ENCODE measurements around the gene ATOSB. TPM values are rescaled to one million over a fixed set of nuclear protein-coding genes. Genes with fewer than 3 reads are reported as not detected.
A peak's percentile ranks its signal among the peaks of the same experiment; 100 is the strongest.

ATOSB gene
- total and polyA plus RNA-seq, 2 experiments from 2014 or later, result 2.3 to 6.1 TPM

DNA sequence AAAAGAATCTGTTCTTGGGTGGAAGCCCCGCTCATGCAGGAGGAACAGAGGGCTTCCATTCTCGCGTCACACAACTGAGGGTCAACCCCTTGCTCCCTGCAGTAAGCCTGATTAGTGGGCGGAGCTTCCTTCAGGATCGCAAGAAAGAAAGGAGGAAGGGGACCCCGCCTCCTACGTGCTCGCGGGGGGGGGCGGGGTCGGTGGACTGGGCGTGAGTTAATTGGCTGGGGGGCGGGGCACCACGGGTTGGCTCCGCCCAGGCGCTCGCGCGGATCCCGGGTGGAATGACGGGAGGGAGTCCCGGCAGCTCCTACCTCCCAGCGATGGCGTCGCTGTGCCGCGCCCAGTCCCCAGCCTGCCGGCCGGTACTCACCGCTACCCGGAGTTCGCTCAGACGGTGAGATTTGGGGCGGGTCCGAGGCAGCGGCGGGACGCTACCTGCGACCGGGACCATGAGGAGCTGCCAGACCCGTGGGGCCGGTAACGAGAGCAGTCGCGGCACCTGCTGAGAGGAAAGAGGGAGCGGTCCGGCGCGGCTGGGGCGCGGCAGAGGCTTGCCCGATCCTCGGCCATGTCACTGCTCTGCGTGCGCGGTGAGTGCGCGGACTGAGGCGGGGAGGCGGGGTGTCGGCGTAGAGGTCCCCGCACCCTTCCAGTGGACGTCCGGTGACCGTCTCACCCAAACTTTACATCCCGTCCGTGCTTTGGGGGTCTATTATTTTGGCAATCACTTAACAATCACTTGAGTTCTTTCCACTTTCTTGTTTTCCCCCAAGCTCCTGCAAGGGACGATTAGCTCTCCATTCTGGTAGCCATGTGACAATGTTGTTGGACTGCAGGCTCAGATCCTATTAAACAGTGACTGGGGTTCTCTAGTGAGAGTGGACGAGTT is 46.3 kb upstream of the ATOSB start, which contains the start of gene UNC13B (continued):
- no peak for TF ChIP-seq STAT1 (IDR thresholded peaks at IDR 0.05; ENCODE audit: unreplicated experiment)
- TF ChIP-seq JUNB (IDR thresholded peaks at IDR 0.05; ENCODE audit: unreplicated experiment), result no peak
- no peak for TF ChIP-seq EZH2phosphoT487 (IDR thresholded peaks at IDR 0.05; ENCODE audit: unreplicated experiment)
- TF ChIP-seq, protein P1, sequence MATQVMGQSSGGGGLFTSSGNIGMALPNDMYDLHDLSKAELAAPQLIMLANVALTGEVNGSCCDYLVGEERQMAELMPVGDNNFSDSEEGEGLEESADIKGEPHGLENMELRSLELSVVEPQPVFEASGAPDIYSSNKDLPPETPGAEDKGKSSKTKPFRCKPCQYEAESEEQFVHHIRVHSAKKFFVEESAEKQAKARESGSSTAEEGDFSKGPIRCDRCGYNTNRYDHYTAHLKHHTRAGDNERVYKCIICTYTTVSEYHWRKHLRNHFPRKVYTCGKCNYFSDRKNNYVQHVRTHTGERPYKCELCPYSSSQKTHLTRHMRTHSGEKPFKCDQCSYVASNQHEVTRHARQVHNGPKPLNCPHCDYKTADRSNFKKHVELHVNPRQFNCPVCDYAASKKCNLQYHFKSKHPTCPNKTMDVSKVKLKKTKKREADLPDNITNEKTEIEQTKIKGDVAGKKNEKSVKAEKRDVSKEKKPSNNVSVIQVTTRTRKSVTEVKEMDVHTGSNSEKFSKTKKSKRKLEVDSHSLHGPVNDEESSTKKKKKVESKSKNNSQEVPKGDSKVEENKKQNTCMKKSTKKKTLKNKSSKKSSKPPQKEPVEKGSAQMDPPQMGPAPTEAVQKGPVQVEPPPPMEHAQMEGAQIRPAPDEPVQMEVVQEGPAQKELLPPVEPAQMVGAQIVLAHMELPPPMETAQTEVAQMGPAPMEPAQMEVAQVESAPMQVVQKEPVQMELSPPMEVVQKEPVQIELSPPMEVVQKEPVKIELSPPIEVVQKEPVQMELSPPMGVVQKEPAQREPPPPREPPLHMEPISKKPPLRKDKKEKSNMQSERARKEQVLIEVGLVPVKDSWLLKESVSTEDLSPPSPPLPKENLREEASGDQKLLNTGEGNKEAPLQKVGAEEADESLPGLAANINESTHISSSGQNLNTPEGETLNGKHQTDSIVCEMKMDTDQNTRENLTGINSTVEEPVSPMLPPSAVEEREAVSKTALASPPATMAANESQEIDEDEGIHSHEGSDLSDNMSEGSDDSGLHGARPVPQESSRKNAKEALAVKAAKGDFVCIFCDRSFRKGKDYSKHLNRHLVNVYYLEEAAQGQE (IDR thresholded peaks at IDR 0.05; ENCODE audit: unreplicated experiment), result no peak
- TF ChIP-seq NANOG (IDR thresholded peaks at IDR 0.05; ENCODE audit: borderline replicate concordance), result no peak

DNA sequence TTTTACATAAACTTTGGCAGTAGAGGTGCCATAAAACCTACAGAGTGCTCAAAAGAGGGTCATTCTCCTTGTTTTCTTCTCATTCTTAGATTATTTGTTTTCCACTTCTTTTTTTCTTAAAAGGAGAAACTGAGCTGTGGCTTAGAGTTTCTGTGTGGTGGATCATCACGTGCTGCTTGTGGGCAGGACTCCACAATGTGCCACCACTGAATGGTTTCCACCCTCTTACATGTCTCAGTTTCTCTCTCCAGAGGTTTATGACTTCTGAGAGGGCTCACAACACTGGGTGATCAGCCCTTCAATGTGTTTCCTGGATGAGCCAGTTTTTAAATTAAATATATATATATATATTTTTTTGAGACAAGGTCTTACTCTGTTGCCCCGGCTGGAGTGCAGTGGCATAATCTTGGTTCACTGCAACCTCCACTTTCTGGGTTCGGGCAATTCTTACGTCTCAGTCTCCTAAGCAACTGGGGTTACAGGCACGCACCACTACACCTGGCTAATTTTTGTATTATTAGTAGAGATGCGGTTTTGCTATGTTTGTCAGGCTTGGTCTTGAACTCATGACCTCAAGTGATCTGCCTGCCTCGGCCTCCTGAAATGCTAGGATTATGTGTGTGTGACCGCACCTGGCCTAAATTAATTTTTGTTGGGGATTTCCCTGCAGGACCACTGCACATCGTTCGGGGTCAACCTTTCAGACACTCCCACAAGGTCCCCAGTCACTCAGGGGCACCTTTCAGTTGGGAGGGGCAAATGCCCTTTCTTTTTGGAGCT is 43.0 kb upstream of the ATOSB start:
- Histone ChIP-seq H3F3A (replicated peaks; ENCODE audit: low read depth) (0 out of 2 replicates have a peak, but pooled peaks cover 3% of the 10 kb centered on the region), H3K4me2 (peak overlapping the region; percentile 4), H3K79me2 (replicated peaks; ENCODE audit: insufficient read depth) (peaks cover 14% of the 10 kb centered on the region), H3K4me3 (no peak overlapping the region), H2AFZ (no peak overlapping the region), H3K4me1 (ENCODE audit: insufficient read depth) (peaks cover 41% of the 10 kb centered on the region), H3K27ac (ENCODE audit: low read depth) (peak overlapping the region; percentile 84), H3K9me2 (ENCODE audit: insufficient read depth) (0 out of 2 replicates have a peak, but pooled peaks cover 4% of the 10 kb centered on the region), H4K20me1 (replicated peaks; ENCODE audit: insufficient read depth) (no peaks in the 10 kb centered on the region), H3K36me3 (ENCODE audit: insufficient read depth) (no peaks in the 10 kb centered on the region), H3K27me3 (ENCODE audit: insufficient read depth) (no peaks in the 10 kb centered on the region)
- Mint-ChIP-seq H3K9me3 (peaks cover 3% of the 10 kb centered on the region; the same call in 2 of the 3 replicates), H3K27ac (peak overlapping the region; percentile 80), H3K4me1 (peaks cover 29% of the 10 kb centered on the region), H3K4me3 (no peak overlapping the region), H3K27me3 (ENCODE audit: insufficient read depth, low read depth, poor library complexity) (peaks cover 10% of the 10 kb centered on the region), H3K36me3 (ENCODE audit: low read depth) (no peaks in the 10 kb centered on the region; the same call in 2 of the 3 replicates)
- DNase-seq (ENCODE audit: low spot score) (no peak), ATAC-seq (no peak)
- TF ChIP-seq CREB1 (CRISPR knock-in tag; IDR thresholded peaks at IDR 0.05; ENCODE audit: low read depth) (no peak), JUNB (IDR thresholded peaks at IDR 0.05; ENCODE audit: unreplicated experiment) (no peak), NANOG (IDR thresholded peaks at IDR 0.05; ENCODE audit: borderline replicate concordance) (no peak), STAT1 (IDR thresholded peaks at IDR 0.05; ENCODE audit: unreplicated experiment) (no peak), ZNF114 (CRISPR knock-in tag; IDR thresholded peaks at IDR 0.05) (no peak), EZH2 (IDR thresholded peaks at IDR 0.05; ENCODE audit: low read depth, unreplicated experiment) (no peak)
- TF ChIP-seq, protein P2, sequence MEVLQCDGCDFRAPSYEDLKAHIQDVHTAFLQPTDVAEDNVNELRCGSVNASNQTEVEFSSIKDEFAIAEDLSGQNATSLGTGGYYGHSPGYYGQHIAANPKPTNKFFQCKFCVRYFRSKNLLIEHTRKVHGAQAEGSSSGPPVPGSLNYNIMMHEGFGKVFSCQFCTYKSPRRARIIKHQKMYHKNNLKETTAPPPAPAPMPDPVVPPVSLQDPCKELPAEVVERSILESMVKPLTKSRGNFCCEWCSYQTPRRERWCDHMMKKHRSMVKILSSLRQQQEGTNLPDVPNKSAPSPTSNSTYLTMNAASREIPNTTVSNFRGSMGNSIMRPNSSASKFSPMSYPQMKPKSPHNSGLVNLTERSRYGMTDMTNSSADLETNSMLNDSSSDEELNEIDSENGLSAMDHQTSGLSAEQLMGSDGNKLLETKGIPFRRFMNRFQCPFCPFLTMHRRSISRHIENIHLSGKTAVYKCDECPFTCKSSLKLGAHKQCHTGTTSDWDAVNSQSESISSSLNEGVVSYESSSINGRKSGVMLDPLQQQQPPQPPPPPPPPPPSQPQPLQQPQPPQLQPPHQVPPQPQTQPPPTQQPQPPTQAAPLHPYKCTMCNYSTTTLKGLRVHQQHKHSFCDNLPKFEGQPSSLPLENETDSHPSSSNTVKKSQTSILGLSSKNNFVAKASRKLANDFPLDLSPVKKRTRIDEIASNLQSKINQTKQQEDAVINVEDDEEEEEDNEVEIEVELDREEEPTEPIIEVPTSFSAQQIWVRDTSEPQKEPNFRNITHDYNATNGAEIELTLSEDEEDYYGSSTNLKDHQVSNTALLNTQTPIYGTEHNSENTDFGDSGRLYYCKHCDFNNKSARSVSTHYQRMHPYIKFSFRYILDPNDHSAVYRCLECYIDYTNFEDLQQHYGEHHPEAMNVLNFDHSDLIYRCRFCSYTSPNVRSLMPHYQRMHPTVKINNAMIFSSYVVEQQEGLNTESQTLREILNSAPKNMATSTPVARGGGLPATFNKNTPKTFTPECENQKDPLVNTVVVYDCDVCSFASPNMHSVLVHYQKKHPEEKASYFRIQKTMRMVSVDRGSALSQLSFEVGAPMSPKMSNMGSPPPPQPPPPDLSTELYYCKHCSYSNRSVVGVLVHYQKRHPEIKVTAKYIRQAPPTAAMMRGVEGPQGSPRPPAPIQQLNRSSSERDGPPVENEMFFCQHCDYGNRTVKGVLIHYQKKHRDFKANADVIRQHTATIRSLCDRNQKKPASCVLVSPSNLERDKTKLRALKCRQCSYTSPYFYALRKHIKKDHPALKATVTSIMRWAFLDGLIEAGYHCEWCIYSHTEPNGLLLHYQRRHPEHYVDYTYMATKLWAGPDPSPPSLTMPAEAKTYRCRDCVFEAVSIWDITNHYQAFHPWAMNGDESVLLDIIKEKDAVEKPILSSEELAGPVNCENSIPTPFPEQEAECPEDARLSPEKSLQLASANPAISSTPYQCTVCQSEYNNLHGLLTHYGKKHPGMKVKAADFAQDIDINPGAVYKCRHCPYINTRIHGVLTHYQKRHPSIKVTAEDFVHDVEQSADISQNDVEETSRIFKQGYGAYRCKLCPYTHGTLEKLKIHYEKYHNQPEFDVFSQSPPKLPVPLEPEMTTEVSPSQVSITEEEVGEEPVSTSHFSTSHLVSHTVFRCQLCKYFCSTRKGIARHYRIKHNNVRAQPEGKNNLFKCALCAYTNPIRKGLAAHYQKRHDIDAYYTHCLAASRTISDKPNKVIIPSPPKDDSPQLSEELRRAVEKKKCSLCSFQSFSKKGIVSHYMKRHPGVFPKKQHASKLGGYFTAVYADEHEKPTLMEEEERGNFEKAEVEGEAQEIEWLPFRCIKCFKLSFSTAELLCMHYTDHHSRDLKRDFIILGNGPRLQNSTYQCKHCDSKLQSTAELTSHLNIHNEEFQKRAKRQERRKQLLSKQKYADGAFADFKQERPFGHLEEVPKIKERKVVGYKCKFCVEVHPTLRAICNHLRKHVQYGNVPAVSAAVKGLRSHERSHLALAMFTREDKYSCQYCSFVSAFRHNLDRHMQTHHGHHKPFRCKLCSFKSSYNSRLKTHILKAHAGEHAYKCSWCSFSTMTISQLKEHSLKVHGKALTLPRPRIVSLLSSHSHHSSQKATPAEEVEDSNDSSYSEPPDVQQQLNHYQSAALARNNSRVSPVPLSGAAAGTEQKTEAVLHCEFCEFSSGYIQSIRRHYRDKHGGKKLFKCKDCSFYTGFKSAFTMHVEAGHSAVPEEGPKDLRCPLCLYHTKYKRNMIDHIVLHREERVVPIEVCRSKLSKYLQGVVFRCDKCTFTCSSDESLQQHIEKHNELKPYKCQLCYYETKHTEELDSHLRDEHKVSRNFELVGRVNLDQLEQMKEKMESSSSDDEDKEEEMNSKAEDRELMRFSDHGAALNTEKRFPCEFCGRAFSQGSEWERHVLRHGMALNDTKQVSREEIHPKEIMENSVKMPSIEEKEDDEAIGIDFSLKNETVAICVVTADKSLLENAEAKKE (CRISPR knock-in tag; IDR thresholded peaks at IDR 0.05), result no peak

All from GM23338 (cell line).